Stimulated activated CD4-positive, alpha-beta T cell treated with anti-CD3 and anti-CD28 coated beads, Interleukin-2, amount 100 ng/mL, for 48 hours (primary cell): ENCODE results near the gene FGF16.
"Not testable (repeated sequence)": the region's sequence is repeated elsewhere in the genome, so short reads cannot be mapped to it uniquely, and the experiment has no call there.

ENCODE experiments used
- DNase-seq, 2 donors: peaks; one replicate each; pipeline ENCODE4 v3.0.0-alpha.2; 2020

The FGF16 gene

DNA sequence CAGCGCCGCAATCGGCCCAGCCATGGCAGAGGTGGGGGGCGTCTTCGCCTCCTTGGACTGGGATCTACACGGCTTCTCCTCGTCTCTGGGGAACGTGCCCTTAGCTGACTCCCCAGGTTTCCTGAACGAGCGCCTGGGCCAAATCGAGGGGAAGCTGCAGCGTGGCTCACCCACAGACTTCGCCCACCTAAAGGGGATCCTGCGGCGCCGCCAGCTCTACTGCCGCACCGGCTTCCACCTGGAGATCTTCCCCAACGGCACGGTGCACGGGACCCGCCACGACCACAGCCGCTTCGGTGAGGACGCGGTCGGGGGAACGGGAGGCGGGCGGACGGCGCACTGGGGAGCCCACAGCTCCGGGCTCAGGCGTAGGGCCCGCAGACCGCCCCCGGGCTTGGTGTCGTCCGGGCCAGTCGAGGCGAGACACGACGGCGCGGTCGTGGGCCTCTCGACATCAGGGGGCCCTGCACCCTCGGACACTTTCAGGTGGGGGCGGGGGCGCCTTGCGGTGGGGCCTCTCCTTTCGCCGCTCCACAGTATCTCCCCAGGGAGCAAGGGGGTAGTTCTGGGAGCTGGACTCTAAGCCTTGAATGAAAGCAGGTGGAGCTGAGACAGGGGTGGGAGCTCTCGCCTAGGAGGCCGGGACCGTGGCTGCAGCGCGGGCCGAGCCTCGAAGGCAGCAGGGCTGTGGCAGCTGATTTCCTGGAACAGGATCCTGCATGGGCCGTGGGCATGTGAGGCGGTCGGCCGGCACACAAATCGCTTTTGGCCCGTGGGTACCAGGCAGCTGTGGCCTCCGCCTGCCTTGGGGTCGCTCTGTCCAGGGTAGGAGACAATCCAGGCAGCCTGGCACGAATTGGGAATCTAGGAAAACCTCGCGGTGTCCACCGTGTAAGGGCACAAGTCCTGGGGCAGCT lies 722 bp downstream of the FGF16 start:
- DNase-seq, result no peak

DNA sequence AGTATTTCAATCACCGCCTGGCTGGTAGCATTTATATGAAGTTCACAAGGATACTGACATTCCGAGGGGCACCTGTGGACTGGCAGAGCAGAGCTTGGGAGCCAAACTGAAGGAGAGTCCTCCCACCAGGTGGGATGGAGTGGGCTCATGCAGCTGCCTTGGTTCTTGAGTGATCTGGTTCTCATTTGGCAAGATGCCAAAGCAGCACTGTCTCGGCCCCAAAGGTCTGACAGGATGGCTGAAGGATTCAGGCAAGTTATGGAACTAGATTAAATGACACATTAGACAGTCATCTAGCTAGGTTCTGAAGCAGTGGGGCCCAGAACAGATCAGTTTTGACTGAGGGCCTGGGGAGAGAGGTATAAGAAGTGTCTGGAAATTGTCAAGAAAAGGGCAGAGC lies 3.2 kb downstream of the FGF16 start:
- DNase-seq, result no peak

DNA sequence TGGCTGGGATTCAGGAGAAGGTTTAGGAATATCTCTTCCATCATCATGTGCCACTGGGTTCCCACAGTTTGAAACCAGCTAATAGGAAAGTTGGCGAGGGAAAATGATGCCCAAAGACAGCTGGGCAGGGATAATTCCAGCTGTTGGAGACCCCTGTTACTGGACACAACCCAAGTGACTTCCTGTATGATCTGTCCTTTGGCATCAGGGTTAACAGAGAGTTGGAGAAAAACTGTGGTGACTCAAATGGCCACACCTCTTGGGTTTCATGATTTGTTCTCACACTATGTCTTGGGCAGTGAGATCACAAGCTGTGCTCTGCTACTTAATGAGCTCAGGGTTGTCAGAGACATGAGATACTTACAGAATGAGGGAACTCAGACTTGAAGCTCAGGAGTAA lies 3.8 kb downstream of the FGF16 start:
- DNase-seq, result no peak

DNA sequence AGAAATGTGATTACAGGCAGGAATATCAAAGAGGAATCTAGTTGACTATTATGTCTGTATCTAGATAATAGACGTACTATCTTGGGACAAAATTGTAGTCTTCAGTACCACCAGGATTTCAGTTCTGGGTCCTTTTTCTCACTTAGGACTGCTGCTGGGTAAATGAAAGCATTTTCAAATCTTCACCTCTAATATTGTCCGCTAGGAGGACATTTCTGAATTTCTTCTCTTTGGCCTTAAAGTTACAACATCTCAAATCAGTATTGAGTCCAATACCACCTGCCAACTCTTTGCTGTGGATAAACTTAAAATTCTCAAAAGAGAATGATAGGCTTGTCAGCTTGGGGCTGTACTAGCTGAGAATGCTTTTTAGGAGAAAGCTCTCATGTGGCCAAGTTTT lies 6.0 kb downstream of the FGF16 start:
- no peak for DNase-seq

DNA sequence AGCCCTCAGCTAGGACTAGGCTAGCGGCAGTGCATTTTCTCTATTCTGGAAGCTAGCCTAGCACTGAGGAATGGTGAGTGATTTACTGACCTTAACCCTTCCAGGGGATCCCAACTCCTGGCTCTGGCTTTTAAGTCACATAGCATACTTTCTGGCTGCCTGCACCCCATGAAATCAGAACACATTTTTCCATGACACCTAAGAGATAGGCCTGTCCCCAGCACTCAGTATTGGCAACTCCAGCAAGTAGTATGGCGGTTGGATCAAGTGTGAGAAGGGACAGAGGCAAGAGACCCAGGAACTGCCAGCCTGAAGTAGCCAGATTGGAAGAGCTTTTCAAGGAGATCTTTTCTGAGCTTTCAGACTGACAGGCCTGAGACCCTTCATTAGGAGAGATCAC lies 8.2 kb downstream of the FGF16 start:
- DNase-seq, result no peak

DNA sequence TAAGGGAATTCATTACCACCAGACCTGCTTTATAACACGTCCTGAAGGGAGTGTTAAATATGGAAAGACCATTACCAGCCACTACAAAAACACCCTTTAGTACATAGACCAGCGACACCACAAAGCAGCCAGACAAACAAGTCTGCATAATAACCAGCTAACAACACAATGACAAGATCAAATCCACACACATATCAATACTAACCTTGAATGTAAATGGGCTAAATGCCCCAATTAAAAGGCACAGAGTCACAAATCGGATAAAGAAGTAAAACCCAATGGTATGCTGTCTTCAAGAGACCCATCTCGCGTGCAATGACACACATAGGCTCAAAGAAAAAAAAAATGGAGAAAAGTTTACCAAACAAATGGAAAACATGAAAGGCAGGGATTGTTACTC lies 36.9 kb downstream of the FGF16 start:
- no peak for DNase-seq

DNA sequence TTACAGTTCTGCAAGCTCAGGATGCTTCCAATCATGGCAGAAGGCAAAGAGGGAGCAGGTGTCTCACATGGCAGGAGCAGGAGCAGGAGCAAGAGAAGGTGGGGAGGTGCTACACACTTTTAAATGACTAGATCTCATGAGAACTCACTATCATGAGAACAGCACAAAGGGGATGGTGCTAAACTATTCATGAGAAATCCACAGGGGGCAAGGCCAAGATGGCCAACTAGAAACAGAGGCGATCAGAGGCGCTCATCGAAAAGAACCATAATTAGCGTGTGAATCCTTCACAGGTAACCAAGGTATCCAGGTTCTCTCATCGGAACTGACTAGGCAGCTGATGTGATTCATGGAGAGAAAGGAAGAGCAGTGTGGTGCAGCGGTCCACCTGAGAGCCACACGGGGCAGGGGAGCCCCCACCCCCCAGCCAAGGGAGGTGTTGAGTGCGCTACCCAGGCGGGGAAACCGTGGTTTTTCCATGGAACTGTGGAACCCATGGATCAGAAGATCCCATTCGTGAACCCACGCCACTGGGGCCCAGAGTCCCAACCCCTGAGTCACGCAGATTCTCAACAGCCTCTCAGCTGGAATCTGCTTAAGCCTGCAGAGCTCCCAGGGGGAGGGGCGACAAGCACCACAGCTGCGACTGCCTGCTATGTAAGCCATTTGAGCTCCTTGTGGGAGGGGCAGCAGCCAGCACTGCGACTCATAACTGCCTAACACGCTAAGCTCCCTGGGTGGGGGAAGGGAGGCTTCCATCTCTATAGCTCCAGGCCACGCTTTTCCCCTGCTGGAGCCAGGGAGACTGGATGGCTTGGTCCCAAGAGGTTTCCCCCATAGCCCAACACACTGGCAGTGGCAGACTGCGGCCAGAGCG lies 46.7 kb downstream of the FGF16 start:
- no peak for DNase-seq

DNA sequence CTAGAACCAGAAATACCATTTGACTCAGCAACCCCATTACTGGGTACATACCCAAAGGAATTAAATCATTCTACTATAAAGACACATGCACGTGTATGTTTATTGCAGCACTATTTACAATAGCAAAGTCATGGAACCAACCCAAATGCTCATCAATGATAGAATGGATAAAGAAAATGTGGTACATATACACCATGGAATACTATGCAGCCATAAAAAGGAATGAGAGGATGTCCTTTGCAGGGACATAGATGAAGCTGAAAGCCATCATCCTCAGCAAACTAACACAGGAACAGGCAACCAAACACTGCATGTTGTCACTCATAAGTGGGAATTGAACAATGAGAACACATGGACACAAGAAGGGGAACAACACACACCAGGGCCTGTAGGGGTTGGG lies 53.0 kb downstream of the FGF16 start:
- DNase-seq, result not testable (repeated sequence)

DNA sequence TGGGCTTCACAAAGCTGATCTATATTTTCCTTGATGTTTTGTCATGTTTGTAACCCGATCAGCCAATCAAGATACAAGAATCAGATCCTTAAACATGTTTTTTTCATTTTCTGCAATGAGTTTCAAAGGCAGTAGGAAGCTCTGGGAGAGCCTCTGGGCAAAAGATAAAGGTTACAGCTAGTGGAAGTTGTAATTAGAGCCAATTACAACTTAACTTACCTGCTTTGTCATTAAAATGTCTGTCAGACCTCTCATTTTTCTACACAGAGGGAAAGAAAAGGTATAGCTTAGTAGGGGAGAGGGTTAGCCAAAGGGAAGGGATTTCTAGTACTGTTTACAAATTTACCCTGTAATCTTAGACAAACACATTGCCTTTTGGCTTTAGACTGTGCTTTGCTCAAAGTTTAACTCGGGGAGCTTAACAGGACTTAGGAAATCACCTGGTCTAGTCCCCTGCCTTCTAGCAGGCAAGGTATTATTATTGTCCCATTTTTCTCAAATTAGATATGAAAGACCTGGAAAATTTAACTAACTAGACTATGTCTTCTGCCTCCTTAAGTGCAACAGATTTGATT lies 55.8 kb downstream of the FGF16 start:
- DNase-seq, result no peak

DNA sequence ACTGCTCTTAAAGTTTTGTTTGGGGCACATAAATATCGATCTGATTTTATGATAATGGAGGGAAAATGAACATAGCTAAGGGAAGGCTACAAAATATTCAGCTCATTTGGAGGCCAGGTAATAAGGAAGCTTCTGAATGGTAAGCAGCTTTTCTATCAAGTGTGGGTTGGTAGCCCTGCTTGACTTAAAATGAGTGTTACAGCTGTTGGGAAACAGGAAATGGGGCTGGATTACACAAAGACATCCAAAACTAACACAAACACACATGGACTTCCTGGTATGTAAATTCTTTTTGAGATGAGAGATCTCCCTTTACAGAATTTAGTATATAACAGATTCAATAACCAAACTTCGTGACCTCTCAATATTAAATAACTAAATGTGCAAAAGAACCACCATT lies 58.0 kb downstream of the FGF16 start:
- DNase-seq, result no peak
